ENCODE data around the gene CKAP2L. TPM values are rescaled to one million over a fixed set of nuclear protein-coding genes. Genes with fewer than 3 reads are reported as not detected.

Gene CKAP2L
- total and polyA plus RNA-seq, 9 of the 15 experiments (the other 6 are each of a cell fraction or from before 2014, with no cell fraction given), result 10.4 to 21.9 (median 14.2) TPM

DNA sequence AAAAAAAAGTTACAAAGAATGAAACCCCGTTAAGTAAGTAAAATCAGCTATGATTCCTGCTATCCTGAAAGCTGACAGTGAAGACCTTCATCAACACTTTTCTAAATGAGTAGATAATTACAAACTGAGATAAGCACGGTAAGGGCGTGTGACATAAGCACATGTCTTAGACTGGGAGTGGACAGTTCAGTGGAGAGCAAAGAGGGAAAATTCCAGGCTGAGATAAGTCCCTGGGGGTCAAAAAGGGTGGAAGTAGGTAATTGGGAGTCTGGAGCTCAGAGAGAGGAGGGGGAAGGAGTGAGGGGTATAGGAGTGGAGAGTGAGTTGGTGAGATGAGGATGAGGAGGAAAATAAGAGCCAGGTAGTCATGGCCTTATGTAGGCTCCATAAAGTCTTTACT, 24.2 kb upstream of the CKAP2L start (continued):
- TF ChIP-seq, protein P1, sequence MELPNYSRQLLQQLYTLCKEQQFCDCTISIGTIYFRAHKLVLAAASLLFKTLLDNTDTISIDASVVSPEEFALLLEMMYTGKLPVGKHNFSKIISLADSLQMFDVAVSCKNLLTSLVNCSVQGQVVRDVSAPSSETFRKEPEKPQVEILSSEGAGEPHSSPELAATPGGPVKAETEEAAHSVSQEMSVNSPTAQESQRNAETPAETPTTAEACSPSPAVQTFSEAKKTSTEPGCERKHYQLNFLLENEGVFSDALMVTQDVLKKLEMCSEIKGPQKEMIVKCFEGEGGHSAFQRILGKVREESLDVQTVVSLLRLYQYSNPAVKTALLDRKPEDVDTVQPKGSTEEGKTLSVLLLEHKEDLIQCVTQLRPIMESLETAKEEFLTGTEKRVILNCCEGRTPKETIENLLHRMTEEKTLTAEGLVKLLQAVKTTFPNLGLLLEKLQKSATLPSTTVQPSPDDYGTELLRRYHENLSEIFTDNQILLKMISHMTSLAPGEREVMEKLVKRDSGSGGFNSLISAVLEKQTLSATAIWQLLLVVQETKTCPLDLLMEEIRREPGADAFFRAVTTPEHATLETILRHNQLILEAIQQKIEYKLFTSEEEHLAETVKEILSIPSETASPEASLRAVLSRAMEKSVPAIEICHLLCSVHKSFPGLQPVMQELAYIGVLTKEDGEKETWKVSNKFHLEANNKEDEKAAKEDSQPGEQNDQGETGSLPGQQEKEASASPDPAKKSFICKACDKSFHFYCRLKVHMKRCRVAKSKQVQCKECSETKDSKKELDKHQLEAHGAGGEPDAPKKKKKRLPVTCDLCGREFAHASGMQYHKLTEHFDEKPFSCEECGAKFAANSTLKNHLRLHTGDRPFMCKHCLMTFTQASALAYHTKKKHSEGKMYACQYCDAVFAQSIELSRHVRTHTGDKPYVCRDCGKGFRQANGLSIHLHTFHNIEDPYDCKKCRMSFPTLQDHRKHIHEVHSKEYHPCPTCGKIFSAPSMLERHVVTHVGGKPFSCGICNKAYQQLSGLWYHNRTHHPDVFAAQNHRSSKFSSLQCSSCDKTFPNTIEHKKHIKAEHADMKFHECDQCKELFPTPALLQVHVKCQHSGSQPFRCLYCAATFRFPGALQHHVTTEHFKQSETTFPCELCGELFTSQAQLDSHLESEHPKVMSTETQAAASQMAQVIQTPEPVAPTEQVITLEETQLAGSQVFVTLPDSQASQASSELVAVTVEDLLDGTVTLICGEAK (IDR thresholded peaks at IDR 0.05), result 0 out of 2 replicates have a peak, but pooled peaks have one; percentile 32
- TF ChIP-seq, protein P1 (CRISPR knock-in tag; IDR thresholded peaks at IDR 0.05), result no peak
- TF ChIP-seq CCNT2 (IDR thresholded peaks at IDR 0.05; ENCODE audit: borderline replicate concordance, extremely low read depth, insufficient read length, low read depth, low read length) (no peak), ZNF408 (CRISPR knock-in tag; IDR thresholded peaks at IDR 0.05; ENCODE audit: low read depth) (no peak), SAP30 (IDR thresholded peaks at IDR 0.05; ENCODE audit: borderline replicate concordance, insufficient read depth, low read depth, low read length, poor library complexity, severe bottlenecking) (no peak), MYBL2 (IDR thresholded peaks at IDR 0.05; ENCODE audit: low read depth) (no peak), MYBL2 (CRISPR knock-in tag; IDR thresholded peaks at IDR 0.05; ENCODE audit: borderline replicate concordance) (no peak), ESRRB (CRISPR knock-in tag; IDR thresholded peaks at IDR 0.05; ENCODE audit: borderline replicate concordance) (no peak), ZNF785 (CRISPR knock-in tag; IDR thresholded peaks at IDR 0.05) (no peak), NFXL1 (CRISPR knock-in tag; IDR thresholded peaks at IDR 0.05) (no peak), ZNF133 (CRISPR knock-in tag; IDR thresholded peaks at IDR 0.05) (no peak), IRF2 (CRISPR knock-in tag; IDR thresholded peaks at IDR 0.05) (no peak), MCM7 (IDR thresholded peaks at IDR 0.05) (no peak), ZNF764 (CRISPR knock-in tag; IDR thresholded peaks at IDR 0.05; ENCODE audit: low read depth) (no peak), CBX1 (IDR thresholded peaks at IDR 0.05; ENCODE audit: low read depth) (no peak), NFE2 (IDR thresholded peaks at IDR 0.05; ENCODE audit: low read depth) (no peak), PHB (CRISPR knock-in tag; IDR thresholded peaks at IDR 0.05) (no peak), ZNF696 (CRISPR knock-in tag; conservative IDR thresholded peaks at IDR 0.05) (no peak)
- TF ChIP-seq, protein P2, sequence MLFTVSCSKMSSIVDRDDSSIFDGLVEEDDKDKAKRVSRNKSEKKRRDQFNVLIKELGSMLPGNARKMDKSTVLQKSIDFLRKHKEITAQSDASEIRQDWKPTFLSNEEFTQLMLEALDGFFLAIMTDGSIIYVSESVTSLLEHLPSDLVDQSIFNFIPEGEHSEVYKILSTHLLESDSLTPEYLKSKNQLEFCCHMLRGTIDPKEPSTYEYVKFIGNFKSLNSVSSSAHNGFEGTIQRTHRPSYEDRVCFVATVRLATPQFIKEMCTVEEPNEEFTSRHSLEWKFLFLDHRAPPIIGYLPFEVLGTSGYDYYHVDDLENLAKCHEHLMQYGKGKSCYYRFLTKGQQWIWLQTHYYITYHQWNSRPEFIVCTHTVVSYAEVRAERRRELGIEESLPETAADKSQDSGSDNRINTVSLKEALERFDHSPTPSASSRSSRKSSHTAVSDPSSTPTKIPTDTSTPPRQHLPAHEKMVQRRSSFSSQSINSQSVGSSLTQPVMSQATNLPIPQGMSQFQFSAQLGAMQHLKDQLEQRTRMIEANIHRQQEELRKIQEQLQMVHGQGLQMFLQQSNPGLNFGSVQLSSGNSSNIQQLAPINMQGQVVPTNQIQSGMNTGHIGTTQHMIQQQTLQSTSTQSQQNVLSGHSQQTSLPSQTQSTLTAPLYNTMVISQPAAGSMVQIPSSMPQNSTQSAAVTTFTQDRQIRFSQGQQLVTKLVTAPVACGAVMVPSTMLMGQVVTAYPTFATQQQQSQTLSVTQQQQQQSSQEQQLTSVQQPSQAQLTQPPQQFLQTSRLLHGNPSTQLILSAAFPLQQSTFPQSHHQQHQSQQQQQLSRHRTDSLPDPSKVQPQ (CRISPR knock-in tag; IDR thresholded peaks at IDR 0.05; ENCODE audit: borderline replicate concordance), result no peak
